DMS53 treated with DMSO at 0.1 percent for 48 hours (cell line): ENCODE results near the gene LIPM.
"Not testable (repeated sequence)": the region's sequence is repeated elsewhere in the genome, so short reads cannot be mapped to it uniquely, and the experiment has no call there.

Source experiments
- DNase-seq: peaks from one replicate; lab custom pipeline; 2025; ENCODE audit not compliant: unreplicated experiment; lab: John Stamatoyannopoulos, UW

LIPM gene

GRCh38 chr10:88837632-88838031 lies 35.1 kb downstream of the LIPM start:
- not testable (repeated sequence) for DNase-seq

- no peak for DNase-seq
These were observed 36.3 kb downstream of the LIPM start for GRCh38 chr10:88838766-88839350.

GRCh38 chr10:88840104-88840503 lies 37.6 kb downstream of the LIPM start:
- no peak for DNase-seq

DNA sequence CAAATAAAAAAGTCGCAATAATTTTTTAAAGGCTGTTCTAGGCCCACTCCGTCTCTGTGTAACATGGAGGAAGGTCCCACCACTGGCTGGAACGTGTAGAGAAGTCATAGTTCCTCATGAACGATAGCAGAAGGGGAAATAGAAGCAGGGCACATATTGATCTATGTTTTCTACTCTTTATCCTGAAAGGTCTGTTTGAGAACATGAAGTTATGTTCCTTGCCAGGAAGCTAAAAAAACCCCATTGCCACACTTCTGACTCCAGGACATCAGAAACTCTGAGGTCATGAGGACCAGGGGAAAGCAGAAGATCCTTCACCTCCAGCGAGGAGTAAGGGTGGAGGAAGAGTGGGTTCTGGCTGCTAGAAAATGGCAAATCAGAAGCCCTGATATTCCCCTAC lies 38.4 kb downstream of the LIPM start:
- no peak for DNase-seq

- no peak for DNase-seq
These were observed 39.0 kb downstream of the LIPM start for GRCh38 chr10:88841316-88842111.

DNA sequence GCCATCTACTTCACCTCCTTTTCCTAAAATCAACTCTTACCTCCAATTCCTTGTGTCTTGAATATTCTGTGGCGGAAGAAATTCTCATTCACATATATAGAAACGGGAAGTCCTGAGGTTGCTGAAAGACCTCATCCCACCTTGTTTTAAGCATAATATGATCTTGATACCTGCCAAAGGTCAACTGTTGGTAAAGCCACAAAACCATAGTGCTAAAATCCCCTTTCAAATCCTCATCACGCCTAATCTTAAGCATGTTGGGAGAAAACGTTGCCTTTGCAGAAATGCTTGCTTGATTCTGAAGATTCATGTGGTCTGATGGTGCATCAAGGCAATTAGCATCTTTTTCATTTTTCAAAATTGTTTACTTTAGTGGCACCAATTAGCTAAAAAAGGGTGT lies 40.6 kb downstream of the LIPM start:
- no peak for DNase-seq

- peak; percentile 22 for DNase-seq
These were observed 46.0 kb downstream of the LIPM start for GRCh38 chr10:88848499-88848898.

DNA sequence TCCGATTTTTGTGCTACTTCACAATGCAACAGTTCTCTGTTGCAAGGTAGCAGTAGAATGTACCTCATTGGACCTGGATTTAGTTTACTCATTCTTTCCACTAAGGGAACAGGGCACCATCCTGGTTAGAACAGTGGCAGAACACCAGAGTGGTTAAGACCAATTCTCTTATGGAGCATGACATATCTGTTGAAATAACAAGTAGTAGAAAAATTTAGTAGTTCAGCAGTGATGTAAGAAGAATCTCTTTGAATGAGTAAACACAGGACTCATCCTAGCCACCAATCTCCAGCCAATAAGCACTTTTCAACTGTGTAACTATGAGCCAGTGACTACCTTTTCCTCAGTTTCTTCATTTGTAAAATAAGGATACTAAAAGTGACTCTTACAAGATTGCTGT lies 46.7 kb downstream of the LIPM start:
- DNase-seq: no peak

DNA sequence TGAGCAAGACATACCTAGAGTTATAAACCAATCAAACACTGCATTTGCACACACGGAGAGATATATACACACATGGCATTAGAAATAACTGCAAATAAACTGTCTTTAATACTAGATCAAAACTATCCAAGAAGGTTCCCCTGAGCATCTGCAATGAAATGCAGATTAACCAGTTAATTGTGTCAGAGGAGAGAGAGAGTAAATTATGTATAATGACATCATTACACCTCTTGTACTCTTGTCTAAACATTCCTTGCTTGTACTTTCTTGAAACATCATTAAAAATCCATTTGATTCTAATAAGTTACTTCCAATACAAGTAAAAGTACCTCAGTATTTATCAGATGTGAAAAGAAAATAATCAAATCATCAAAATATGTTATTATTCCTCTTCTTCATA lies 48.2 kb downstream of the LIPM start:
- no peak for DNase-seq

- peak; percentile 96 for DNase-seq
These were observed 49.2 kb downstream of the LIPM start, which contains the start of gene ANKRD22 for GRCh38 chr10:88851706-88852105. Gene ANKRD22, minus strand, starts transcription at chr10:88851844. Its CDS starts 237 bp downstream, at chr10:88851607.

DNA sequence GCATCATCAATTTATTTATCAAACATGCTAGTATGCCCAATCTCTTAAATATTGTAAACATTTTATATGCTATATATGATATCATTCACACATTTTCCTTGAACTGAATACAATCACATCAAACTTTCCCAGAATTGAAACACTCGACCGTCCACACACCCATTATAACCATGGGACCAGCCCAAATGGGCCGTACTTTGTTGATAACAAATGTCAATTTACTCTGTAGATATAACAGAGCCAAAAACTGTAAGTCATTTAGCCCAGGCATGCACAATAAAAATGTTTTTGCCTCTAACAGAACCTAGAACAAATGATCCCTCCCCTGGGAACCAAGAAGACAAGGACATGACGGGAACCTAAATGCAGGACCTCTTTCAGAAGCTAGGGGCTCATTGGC lies 49.8 kb downstream of the LIPM start:
- no peak for DNase-seq

- DNase-seq: no peak
These were observed 50.8 kb downstream of the LIPM start for GRCh38 chr10:88853155-88853881.

- DNase-seq: no peak
These were observed 52.2 kb downstream of the LIPM start for GRCh38 chr10:88854684-88855083.

DNA sequence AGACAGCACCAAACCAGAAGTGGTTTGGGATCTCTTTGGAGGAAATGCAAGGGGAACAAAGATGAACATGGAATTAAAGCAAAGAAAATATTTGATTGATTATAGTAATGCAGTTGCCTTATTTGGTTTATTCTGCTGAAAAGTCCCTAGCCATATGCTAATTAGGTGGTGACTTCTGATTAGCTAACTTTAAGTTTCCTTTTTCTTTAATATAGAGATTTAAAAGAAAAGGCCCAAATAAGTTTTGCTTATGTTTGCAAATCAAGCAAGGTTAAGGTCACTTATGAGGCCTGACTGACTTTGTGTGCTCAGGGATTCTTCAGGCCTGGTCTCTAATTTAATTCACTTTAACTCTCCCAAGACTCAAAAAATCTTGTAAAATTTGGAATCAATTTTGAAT lies 55.3 kb downstream of the LIPM start:
- no peak for DNase-seq

- DNase-seq: no peak
These were observed 56.0 kb downstream of the LIPM start for GRCh38 chr10:88858491-88858890.

- DNase-seq: no peak
These were observed 58.5 kb downstream of the LIPM start for GRCh38 chr10:88861036-88861435.

GRCh38 chr10:88865281-88865876 lies 62.8 kb downstream of the LIPM start:
- no peak for DNase-seq

DNA sequence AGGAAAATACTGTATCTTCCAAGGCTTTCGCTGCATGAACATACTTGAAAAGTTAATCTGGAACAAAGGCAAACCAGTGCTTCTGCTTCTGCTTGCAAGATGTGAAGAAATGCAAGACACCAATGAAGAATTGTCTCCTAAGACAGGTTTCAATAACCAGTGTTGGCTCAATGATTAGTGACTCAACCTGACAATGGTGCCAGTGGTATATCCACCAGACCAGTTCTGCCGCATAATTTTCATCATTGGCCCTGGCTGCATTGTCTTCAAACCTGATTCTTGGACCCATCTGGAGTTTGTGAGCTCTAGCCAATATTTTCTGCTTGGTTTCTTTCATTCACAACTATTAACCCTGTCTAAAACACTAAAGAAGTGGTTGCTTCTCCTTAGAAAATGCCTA lies 63.9 kb downstream of the LIPM start:
- no peak for DNase-seq

GRCh38 chr10:88870089-88870488 lies 67.6 kb downstream of the LIPM start:
- no peak for DNase-seq
